ENCODE measurements around the gene SFXN5. TPM values are rescaled to one million over a fixed set of nuclear protein-coding genes. Genes with fewer than 3 reads are reported as not detected.
A peak's percentile ranks its signal among the peaks of the same experiment; 100 is the strongest.

SFXN5 gene
- total and polyA plus RNA-seq, 2 of the 8 experiments (the other 6 are each of a cell fraction or from before 2014, with no cell fraction given) = 29.3 to 33.1 TPM

DNA sequence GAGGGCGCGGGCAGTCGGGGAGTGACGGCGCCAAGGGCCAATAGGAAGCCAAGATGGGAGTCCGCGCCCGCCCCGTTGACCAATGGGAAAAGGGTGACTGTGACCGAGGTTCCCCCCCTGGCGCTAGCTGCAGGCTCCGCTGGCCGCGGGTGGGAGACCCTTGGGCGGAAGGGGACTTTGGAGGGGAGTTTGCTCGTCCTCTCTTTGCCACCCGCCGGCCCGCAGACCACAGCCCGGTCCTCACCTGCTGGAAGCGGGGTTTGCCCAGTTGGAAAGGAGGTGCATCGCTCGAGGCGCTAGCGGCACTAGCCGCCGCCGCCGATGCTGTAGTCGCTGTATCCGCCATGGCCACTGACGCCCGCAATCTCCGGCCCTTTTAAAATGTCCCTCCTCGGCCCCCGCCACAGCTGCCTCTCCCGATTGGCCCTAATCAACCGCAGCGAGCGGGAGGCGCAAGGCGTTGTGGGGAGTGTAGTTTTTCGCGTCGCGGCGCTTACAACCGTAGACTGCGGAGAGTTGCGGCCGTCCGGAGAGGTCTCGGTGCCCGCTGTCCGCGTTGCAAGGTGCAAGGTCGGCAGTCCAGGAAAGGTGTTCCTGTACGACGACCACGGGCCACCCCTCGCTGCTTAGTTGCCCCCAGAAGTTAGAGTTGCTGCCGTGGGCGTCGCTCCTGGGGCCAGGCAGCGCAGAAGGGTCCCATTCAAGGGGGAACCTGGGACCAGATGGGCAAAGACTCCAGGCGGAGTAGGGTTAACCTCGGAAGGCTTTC lies at the start of gene SFXN5 (continued):
- no peak for TF ChIP-seq EGR1 (IDR thresholded peaks at IDR 0.05; ENCODE audit: borderline replicate concordance, low read depth, low read length)
- TF ChIP-seq POLR2A (IDR thresholded peaks at IDR 0.05; ENCODE audit: control extremely low read depth in 1 of 2, low read depth in 2 of 2, low read length in 2 of 2) = peak in 1 of 2 experiments; percentile 93; a peak in 2 of 3 replicates
- peak; percentile 89 for TF ChIP-seq SP2 (IDR thresholded peaks at IDR 0.05; ENCODE audit: low read length)
- TF ChIP-seq RNF2 (IDR thresholded peaks at IDR 0.05; ENCODE audit: borderline replicate concordance, low read depth, low read length, missing control alignments, poor library complexity, severe bottlenecking) = no peak
- peak; percentile 86 for TF ChIP-seq TBP (IDR thresholded peaks at IDR 0.05; ENCODE audit: low read depth, low read length)
- TF ChIP-seq SP1 (IDR thresholded peaks at IDR 0.05; ENCODE audit: low read depth, low read length) = peak; percentile 97
- peak; percentile 72 for TF ChIP-seq SIX5 (IDR thresholded peaks at IDR 0.05; ENCODE audit: low read depth, low read length)
- no peak for TF ChIP-seq USF2 (IDR thresholded peaks at IDR 0.05; ENCODE audit: low read length)
- 0 out of 3 replicates have a peak, but pooled peaks of 1 of the 2 experiments have one; percentile 24 for TF ChIP-seq EP300 (IDR thresholded peaks at IDR 0.05; ENCODE audit: borderline replicate concordance in 1 of 2, low read depth in 2 of 2, low read length in 2 of 2)
- no peak for TF ChIP-seq SP4 (IDR thresholded peaks at IDR 0.05; ENCODE audit: low read length)
- 0 out of 4 replicates have a peak, but pooled peaks of 1 of the 2 experiments have one; percentile 40 for TF ChIP-seq SIN3A (conservative IDR thresholded peaks at IDR 0.05 in 1 of 2, IDR thresholded peaks at IDR 0.05 in 1 of 2; ENCODE audit: low read depth in 1 of 2, low read length in 2 of 2)
- no peak for TF ChIP-seq KDM1A (IDR thresholded peaks at IDR 0.05; ENCODE audit: borderline replicate concordance, low read length)
- no peak for TF ChIP-seq CHD1 (IDR thresholded peaks at IDR 0.05; ENCODE audit: low read depth, low read length)
- no peak for TF ChIP-seq MAFK (IDR thresholded peaks at IDR 0.05; ENCODE audit: low read depth, low read length)
- peak; percentile 86 for TF ChIP-seq POLR2AphosphoS5 (IDR thresholded peaks at IDR 0.05; ENCODE audit: low read depth, low read length)
- peak; percentile 43 for TF ChIP-seq ASH2L (IDR thresholded peaks at IDR 0.05; ENCODE audit: low read length)
- TF ChIP-seq, protein P1, sequence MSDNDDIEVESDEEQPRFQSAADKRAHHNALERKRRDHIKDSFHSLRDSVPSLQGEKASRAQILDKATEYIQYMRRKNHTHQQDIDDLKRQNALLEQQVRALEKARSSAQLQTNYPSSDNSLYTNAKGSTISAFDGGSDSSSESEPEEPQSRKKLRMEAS (IDR thresholded peaks at IDR 0.05) = 0 out of 2 replicates have a peak, but pooled peaks have one; percentile 12
- no peak for TF ChIP-seq CTBP2 (IDR thresholded peaks at IDR 0.05; ENCODE audit: borderline replicate concordance, insufficient read depth, insufficient read length, low read length)
